Retinal pigment epithelial cell (primary cell): ENCODE results near the gene SGMS1.

Experiments
- DNase-seq: peaks from one replicate; pipeline ENCODE4 v3.0.0-alpha.2; 2010; ENCODE audit warnings: low read depth
- H3K4me3 ChIP-seq: 2 replicates; pipeline ENCODE4 v1.5.1; 2011; ENCODE audit warnings: mild to moderate bottlenecking, low read length, control low read depth, moderate library complexity
- CTCF ChIP-seq: conservative IDR thresholded peaks from 2 replicates; pipeline ENCODE4 v1.5.1; 2011; ENCODE audit warnings: low read depth, low read length, control low read depth, inconsistent platforms

SGMS1 gene

GRCh38 chr10:50318129-50318528 lies 305.6 kb downstream of the SGMS1 start:
- no peak for TF ChIP-seq CTCF
- no peak overlapping the region for H3K4me3 ChIP-seq
- no peak for DNase-seq

- no peak for DNase-seq
These were observed 306.8 kb downstream of the SGMS1 start for GRCh38 chr10:50316695-50317648.

DNA sequence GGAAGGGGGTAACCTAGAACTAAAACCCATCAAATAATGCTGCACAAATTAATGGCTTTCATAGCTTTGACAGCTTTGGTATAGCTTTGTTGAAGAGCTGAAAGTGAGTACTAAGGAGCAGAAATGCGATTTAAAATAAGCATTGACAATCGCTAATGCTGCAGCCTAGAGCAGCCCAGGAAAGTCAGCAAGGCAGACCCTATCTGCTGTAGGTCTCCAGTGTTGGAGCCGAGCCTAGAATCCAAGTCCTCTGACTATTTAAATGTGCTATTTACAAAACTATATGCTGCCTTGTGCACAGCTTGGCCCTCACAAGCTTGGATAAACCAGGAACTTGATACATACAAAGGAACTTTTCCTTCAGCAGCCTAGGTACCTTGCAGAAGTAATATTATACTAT lies 307.6 kb downstream of the SGMS1 start:
- no peak overlapping the region for H3K4me3 ChIP-seq
- no peak for DNase-seq
- no peak for TF ChIP-seq CTCF

More at GRCh38 chr10:50316695-50317648, 306.8 kb downstream of the SGMS1 start:
- no peak overlapping the region for H3K4me3 ChIP-seq
- no peak for TF ChIP-seq CTCF

DNA sequence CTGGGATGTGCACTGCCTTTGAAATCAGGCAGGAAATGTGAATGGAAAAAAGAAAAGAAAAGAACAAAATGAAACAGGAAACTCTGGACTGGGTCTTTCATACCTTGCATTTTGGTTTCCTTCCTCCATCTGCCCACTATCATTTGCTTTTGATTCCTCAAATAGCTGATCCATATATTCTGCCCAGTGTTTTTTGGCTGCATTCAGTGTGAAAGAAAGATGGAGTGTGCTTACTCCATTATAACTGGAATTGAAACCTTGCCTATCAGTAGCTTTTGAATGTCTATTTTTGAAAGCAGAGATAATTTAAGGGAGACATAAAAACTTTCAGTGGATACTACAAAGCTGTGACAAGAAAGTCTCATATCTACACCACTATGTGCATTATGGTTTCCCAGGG lies 308.3 kb downstream of the SGMS1 start:
- DNase-seq, result no peak
- H3K4me3 ChIP-seq, result no peak overlapping the region
- TF ChIP-seq CTCF, result no peak

DNA sequence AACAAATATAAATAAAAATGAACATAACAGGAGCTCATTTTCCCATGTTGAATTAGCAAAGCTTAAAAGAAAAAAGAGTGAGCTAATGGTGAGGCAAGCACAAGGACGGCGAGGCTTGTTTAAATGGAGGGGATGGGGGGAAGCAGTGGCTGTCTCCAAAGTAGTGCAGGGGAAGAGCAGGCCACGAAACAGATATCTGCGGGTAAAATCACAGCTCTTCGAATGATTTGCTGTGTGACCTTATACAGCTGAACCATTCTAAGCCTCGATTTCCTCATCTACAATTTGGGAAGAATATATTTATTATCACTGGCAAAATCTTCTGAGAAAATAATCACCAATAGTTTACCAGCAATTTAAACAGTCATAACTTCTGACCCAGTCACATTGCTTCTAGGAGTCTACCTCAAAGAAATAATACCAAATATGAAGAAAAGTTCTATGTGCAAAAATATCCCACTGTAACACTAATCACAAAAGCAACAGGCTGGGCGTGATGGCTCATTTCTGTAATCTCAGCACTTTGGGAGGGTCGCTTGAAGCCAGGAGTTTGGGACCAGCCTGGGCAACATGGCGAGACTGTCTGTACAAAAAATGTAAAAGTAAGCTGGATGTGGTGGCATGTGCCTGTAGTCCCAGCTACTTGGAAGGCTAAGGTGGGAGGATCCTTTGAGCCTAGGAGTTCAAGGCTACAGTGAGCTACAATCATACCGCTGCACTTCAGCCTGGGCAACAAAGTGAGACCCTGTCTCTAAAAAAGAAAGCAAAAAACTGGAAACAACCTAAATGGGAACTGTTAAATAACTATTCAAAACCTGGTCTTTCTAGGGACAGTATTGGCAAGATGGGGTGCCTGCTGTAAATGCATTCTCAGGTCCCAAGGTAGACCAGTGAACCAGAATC lies 309.3 kb downstream of the SGMS1 start:
- no peak for DNase-seq
- no peak overlapping the region for H3K4me3 ChIP-seq
- no peak for TF ChIP-seq CTCF

- H3K4me3 ChIP-seq, result no peak overlapping the region
- DNase-seq, result no peak
- no peak for TF ChIP-seq CTCF
These were observed 311.0 kb downstream of the SGMS1 start for GRCh38 chr10:50312464-50313437.
